K562 (cell line): ENCODE measurements around the gene ACBD4. TPM values are rescaled to one million over a fixed set of nuclear protein-coding genes. Genes with fewer than 3 reads are reported as not detected.

Source experiments
- CTCF ChIP-seq, 3 experiments: IDR thresholded peaks in 2 of 3; conservative IDR thresholded peaks in 1 of 3; 2 replicates each; pipeline ENCODE4 v1.5.1; 2011 to 2012; ENCODE audit warnings: low read length in 3 of 3, mild to moderate bottlenecking in 3 of 3, control low read depth in 2 of 3, improper control_type of control experiment in 1 of 3, inconsistent platforms in 1 of 3, low read depth in 1 of 3, mixed read lengths in 1 of 3, moderate library complexity in 1 of 3; ENCODE audit not compliant: insufficient read depth in 2 of 3
- ETS1 ChIP-seq: conservative IDR thresholded peaks from 2 replicates; pipeline ENCODE4 v1.6.1; 2011; ENCODE audit warnings: low read depth, mild to moderate bottlenecking, low read length; ENCODE audit not compliant: control insufficient read depth
- KLF1 ChIP-seq: fragments of 450-650 bp; IDR thresholded peaks from 2 replicates; pipeline ENCODE4 v1.6.1; 2016; ENCODE audit warnings: missing genetic modification characterization, missing compliant biosample characterization
- MLLT1 ChIP-seq, 2 experiments: fragments of 450-650 bp; IDR thresholded peaks; 2 replicates each; pipeline ENCODE4 v1.6.1; 2016
- MYC ChIP-seq, 2 experiments: fragments of 250-450 bp in 1 of 2; sonication (Bioruptor Pico) in 1 of 2; IDR thresholded peaks; 2 replicates each; pipeline versions ENCODE4 v1.5.1 to v1.6.1; 2012 to 2021; ENCODE audit warnings: low read depth in 2 of 2, borderline replicate concordance in 1 of 2, improper control_type of control experiment in 1 of 2, low read length in 1 of 2, mild to moderate bottlenecking in 1 of 2, moderate library complexity in 1 of 2
- PATZ1 ChIP-seq: fragments of 250-450 bp; sonication (Bioruptor Pico); IDR thresholded peaks from 2 replicates; pipeline ENCODE4 v1.5.0; 2020; ENCODE audit warnings: mild to moderate bottlenecking, borderline replicate concordance
- RBM14 ChIP-seq: fragments of 200-400 bp; formaldehyde crosslinking; IDR thresholded peaks from 2 replicates; pipeline ENCODE4 v1.6.1; 2018; ENCODE audit warnings: low read depth, mild to moderate bottlenecking, low read length, moderate library complexity, borderline replicate concordance; ENCODE audit not compliant: insufficient read depth
- RNF2 ChIP-seq: sonication (generic); IDR thresholded peaks from 2 replicates; pipeline ENCODE4 v1.6.1; 2016
- SETDB1 ChIP-seq: IDR thresholded peaks from one replicate; pipeline ENCODE4 v1.6.1; 2012; ENCODE audit warnings: low read length, control low read depth, inconsistent platforms
- SIN3A ChIP-seq, 2 experiments: fragments of 150-350 bp in 1 of 2; IDR thresholded peaks; 2 replicates each; pipeline ENCODE4 v1.6.1; 2011 to 2016; ENCODE audit warnings: borderline replicate concordance in 2 of 2, low read depth in 2 of 2, low read length in 2 of 2, mild to moderate bottlenecking in 2 of 2, moderate library complexity in 2 of 2; ENCODE audit not compliant: control insufficient read depth in 1 of 2
- SMAD3 ChIP-seq: fragments of 450-650 bp; formaldehyde crosslinking; conservative IDR thresholded peaks from 2 replicates; pipeline ENCODE4 v1.4.0; 2020; ENCODE audit warnings: mild to moderate bottlenecking
- SMARCA4 ChIP-seq: fragments of 450-650 bp; IDR thresholded peaks from 2 replicates; pipeline ENCODE4 v1.6.1; 2016
- ZC3H4 ChIP-seq: sonication (generic); formaldehyde crosslinking; IDR thresholded peaks from 2 replicates; pipeline ENCODE4 v1.9.0; 2021; ENCODE audit warnings: missing genetic modification reagents, borderline replicate concordance
- ZNF174 ChIP-seq: fragments of 250-450 bp; sonication (Bioruptor Pico); IDR thresholded peaks from 2 replicates; pipeline ENCODE4 v1.4.0; 2020; ENCODE audit warnings: mild to moderate bottlenecking
- ZNF212 ChIP-seq: fragments of 450-650 bp; formaldehyde crosslinking; IDR thresholded peaks from 2 replicates; pipeline ENCODE4 v1.4.0; 2020; ENCODE audit warnings: mild to moderate bottlenecking
- ZNF639 ChIP-seq, 2 experiments: fragments of 200-800 bp in 1 of 2; sonication (Bioruptor generic) in 1 of 2; sonication (generic) in 1 of 2; formaldehyde crosslinking in 1 of 2; IDR thresholded peaks in 1 of 2; conservative IDR thresholded peaks in 1 of 2; 2 replicates each; pipeline versions ENCODE4 v1.5.0 to v1.6.1; 2016 to 2020; ENCODE audit warnings: missing compliant biosample characterization in 1 of 2, missing genetic modification characterization in 1 of 2, missing genetic modification reagents in 1 of 2
- polyA plus RNA-seq, 8 experiments: library from polyadenylated mRNA; depleted of rRNA in 4 of 8; stranded (reverse) in 5 of 8; unstranded in 3 of 8; fragments of >200 nt; fragmentation: Nextera tagmentation in 2 of 8; fragmentation: Illumina TruSeq in 1 of 8; extraction: Ambion mirVana in 2 of 8; extraction: Trizol in 1 of 8; gene quantifications; 2 replicates each; pipeline versions ENCODE4 v1.2.1 to v1.2.3, GENCODE V29; 2011 to 2014; ENCODE audit warnings: inconsistent platforms in 1 of 8, missing spikeins in 1 of 8
- total RNA-seq, 7 experiments: library from RNA; depleted of rRNA in 6 of 7; stranded (reverse); fragments of >200 nt in 6 of 7; fragmentation: Illumina TruSeq in 2 of 7; extraction: Trizol in 2 of 7; gene quantifications; 2 replicates each; pipeline versions ENCODE4 v1.2.1 to v1.2.3, GENCODE V29; 2011 to 2021; ENCODE audit warnings: low replicate concordance in 1 of 7

Gene ACBD4
- total and polyA plus RNA-seq, 9 of the 15 experiments (the other 6 are each of a cell fraction or from before 2014, with no cell fraction given) = 0.14 to 6.9 (median 4.6) TPM

GRCh38 chr17:45160447-45161287 is 25.2 kb downstream of the ACBD4 start (continued):
- TF ChIP-seq MLLT1 (IDR thresholded peaks at IDR 0.05) (peak in 1 of 2 experiments; percentile 71; a peak in 1 of 4 replicates), PATZ1 (CRISPR knock-in tag) (0 out of 2 replicates have a peak, but pooled peaks have one; percentile 28), ETS1 (peak; percentile 73), KLF1 (tag) (peak; percentile 11; the same call in 1 of the 2 replicates), SETDB1 (no peak), SMAD3 (CRISPR knock-in tag) (0 out of 2 replicates have a peak, but pooled peaks have one; percentile 2), ZC3H4 (CRISPR knock-in tag) (peak; percentile 87; the same call in 1 of the 2 replicates), SMARCA4 (0 out of 2 replicates have a peak, but pooled peaks have one; percentile 18), RBM14 (0 out of 2 replicates have a peak, but pooled peaks have one; percentile 88), MYC (IDR thresholded peaks at IDR 0.05; ENCODE audit: low read depth, low read length) (peak; percentile 26; the same call in 1 of the 2 replicates), MYC (CRISPR knock-in tag; IDR thresholded peaks at IDR 0.05; ENCODE audit: borderline replicate concordance, low read depth) (no peak), CTCF (IDR thresholded peaks at IDR 0.05 in 2 of 3, conservative IDR thresholded peaks at IDR 0.05 in 1 of 3; ENCODE audit: insufficient read depth in 2 of 3, low read depth in 1 of 3, low read length in 3 of 3) (peak; percentile 41 to 53 (median 41); a peak in 5 of 6 replicates), ZNF212 (no peak), ZNF174 (CRISPR knock-in tag) (no peak), RNF2 (peak; percentile 47; the same call in 1 of the 2 replicates), ZNF639 (CRISPR knock-in tag; conservative IDR thresholded peaks at IDR 0.05 in 1 of 2, IDR thresholded peaks at IDR 0.05 in 1 of 2) (0 out of 4 replicates have a peak, but pooled peaks of 1 of the 2 experiments have one; percentile 5), SIN3A (IDR thresholded peaks at IDR 0.05; ENCODE audit: borderline replicate concordance in 2 of 2, control insufficient read depth in 1 of 2, low read depth in 2 of 2, low read length in 2 of 2) (peak in 1 of 2 experiments; percentile 91; a peak in 2 of 4 replicates)
